Measurements from ENCODE around the gene SCUBE1. TPM values are rescaled to one million over a fixed set of nuclear protein-coding genes. Genes with fewer than 3 reads are reported as not detected.
A peak's percentile ranks its signal among the peaks of the same experiment; 100 is the strongest.
"Not testable (repeated sequence)": the region's sequence is repeated elsewhere in the genome, so short reads cannot be mapped to it uniquely, and the experiment has no call there.

Gene SCUBE1
- total RNA-seq, 2 donors from 2014 or later = 0.14 TPM; not detected in 1

DNA sequence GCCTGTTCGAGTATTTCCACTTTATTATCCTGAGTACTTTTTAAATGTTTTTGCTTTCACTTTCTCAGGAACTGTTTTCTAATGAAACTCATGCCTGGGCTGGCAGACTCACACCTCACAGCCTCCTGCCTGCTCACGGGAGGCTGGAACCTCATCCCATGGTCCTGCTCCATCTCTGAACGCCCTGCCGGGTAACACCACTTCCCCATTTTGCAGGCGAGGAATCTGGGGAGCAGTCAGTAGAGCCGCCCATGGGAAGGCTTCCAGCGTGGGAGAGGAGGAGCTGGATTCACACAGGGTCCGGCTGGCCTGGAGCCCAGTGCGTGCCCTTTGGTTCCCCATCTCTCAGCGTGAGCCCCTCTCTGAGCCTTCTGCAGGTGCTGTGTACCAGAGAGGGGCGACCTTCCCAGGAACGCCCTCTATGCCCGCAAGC lies 53.6 kb downstream of the SCUBE1 start:
- no peak for ATAC-seq (replicated peaks in 1 of 2)
- Mint-ChIP-seq H3K4me3 (no peak overlapping the region), H3K4me1 (ENCODE audit: low read depth) (no peaks in the 10 kb centered on the region), H3K9me3 (no peaks in the 10 kb centered on the region), H3K36me3 (ENCODE audit: insufficient read depth in 2 of 2) (no peaks in the 10 kb centered on the region), H3K27me3 (ENCODE audit: low read depth) (no peaks in the 10 kb centered on the region), H3K27ac (no peak overlapping the region)
- DNase-seq = no peak

DNA sequence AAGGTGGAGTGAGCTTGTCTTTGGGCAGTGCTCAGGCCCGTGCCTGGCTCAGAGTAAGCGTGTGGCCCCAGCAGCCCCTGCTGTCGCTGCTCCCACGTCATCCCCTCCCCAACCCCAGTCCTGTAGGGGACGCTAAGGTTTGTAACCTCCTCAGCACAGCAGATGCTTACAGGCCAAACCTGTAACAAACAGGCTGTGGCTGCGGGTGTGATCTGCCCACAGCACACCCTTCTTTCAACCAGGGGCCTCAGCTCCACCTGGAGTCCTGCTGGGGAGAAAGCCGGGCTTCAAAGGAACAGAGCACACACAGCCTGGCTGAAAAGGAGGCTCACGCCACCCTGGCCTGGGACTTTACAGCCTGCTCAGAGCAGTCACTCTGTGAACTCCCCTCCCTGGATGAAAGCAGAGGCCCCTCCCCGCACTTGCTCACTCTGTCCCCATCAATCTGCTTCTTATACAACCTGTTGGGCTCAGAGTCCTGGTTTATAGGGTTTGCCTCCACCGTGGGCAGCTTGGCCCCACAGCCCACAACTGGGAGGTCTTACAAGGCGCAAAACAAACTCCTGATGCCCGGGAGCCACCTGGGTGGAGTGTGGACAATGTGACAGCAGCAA lies 54.3 kb downstream of the SCUBE1 start:
- no peaks in the 10 kb centered on the region for H3K27me3 Mint-ChIP-seq (ENCODE audit: low read depth)
- no peak overlapping the region for H3K4me3 Mint-ChIP-seq
- H3K4me1 Mint-ChIP-seq (ENCODE audit: low read depth) = no peaks in the 10 kb centered on the region
- ATAC-seq (replicated peaks in 1 of 2) (peak in 1 of 2 donors; percentile 32), DNase-seq (no peak)
- no peaks in the 10 kb centered on the region for H3K9me3 Mint-ChIP-seq
- no peak overlapping the region for H3K27ac Mint-ChIP-seq
- H3K36me3 Mint-ChIP-seq (ENCODE audit: insufficient read depth in 2 of 2) = no peaks in the 10 kb centered on the region

DNA sequence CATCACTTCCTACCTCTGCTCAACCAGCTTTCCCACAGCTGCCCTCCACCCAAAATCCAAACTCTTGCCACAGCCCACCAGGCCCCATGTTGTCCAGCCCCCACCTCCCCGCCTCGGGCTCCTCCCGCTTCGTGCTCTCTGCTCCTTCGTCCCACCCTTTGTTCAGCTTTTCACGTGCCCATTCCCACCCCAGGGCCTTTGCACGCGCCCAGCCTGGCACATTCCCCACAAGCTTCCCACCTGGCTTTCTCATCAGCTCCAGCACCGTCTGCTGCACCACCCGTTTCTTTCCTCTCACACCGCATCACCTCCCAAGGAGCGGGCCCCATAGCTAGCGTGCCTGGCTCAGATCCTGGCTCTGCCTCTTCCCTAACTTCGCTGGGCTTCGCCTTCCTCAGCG lies 54.8 kb downstream of the SCUBE1 start:
- Mint-ChIP-seq H3K36me3 (ENCODE audit: insufficient read depth in 2 of 2) (no peaks in the 10 kb centered on the region), H3K27me3 (ENCODE audit: low read depth) (no peaks in the 10 kb centered on the region), H3K27ac (no peak overlapping the region), H3K4me3 (no peak overlapping the region), H3K4me1 (ENCODE audit: low read depth) (no peaks in the 10 kb centered on the region), H3K9me3 (no peaks in the 10 kb centered on the region)
- DNase-seq (no peak), ATAC-seq (replicated peaks in 1 of 2) (no peak)

DNA sequence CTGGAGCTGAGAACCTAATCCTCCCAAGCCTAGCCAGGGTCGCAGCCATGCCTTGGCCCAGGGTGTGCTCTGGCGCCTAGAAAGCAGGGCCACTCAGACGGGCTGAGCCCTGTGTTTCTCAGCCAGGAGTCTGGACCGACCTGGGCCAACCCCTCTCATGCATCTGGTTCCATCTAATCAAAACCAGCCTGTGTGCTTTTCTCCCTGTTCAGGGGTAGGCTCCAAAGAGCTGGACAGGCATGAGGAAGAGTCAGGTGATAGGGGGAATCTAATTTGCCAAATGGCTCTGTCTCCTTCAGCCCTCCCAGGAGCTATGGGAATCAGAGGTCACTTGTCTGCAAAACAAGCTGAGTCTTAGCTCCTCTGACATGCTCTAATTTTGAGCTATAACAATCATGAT lies 55.7 kb downstream of the SCUBE1 start:
- no peaks in the 10 kb centered on the region for H3K36me3 Mint-ChIP-seq (ENCODE audit: insufficient read depth in 2 of 2)
- H3K9me3 Mint-ChIP-seq = no peaks in the 10 kb centered on the region
- H3K27me3 Mint-ChIP-seq (ENCODE audit: low read depth) = no peaks in the 10 kb centered on the region
- no peak overlapping the region for H3K27ac Mint-ChIP-seq
- ATAC-seq (replicated peaks in 1 of 2) (no peak), DNase-seq (no peak)
- no peaks in the 10 kb centered on the region for H3K4me1 Mint-ChIP-seq (ENCODE audit: low read depth)
- H3K4me3 Mint-ChIP-seq = no peak overlapping the region

DNA sequence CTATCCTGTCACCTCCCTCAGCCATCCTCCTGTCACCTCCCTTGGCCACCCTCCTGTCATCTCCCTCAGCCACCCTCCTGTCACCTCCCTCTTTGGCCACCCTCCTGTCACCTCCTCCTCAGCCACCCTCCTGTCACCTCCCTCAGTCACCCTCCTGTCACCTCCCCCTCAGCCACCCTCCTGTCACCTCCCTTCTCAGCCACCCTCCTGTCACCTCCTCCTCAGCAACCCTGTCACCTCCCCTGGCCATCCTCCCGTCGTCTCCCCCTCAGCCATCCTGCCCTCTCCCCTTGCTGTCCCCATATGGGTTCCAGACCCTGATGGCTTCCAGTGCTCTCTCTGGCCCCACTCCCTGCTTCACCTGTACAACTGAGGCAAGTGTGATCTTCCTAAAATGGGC lies 61.8 kb downstream of the SCUBE1 start:
- Mint-ChIP-seq H3K36me3 (ENCODE audit: insufficient read depth in 2 of 2) (no peaks in the 10 kb centered on the region), H3K4me3 (no peak overlapping the region)

DNA sequence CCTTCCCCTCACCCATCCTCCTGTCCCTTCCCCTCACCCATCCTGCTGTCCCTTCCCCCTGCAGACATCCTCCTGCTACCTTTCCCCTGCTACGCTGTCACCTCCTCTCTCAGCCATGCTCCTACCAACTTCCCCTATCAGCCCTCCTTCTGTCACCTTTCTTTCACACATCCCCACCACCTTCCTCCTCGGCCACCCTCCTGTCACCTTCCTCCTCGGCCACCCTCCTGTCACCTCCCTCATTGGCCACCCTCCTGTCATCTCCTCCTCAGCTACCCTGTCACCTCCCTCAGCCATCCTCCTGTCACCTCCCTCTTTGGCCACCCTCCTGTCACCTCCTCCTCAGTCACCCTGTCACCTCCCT lies 62.7 kb downstream of the SCUBE1 start:
- DNase-seq; ATAC-seq (replicated peaks in 1 of 2); H3K4me3 Mint-ChIP-seq; H3K27me3 Mint-ChIP-seq (ENCODE audit: low read depth); H3K4me1 Mint-ChIP-seq (ENCODE audit: low read depth); H3K36me3 Mint-ChIP-seq (ENCODE audit: insufficient read depth in 2 of 2); H3K9me3 Mint-ChIP-seq; H3K27ac Mint-ChIP-seq: not testable (repeated sequence)

More for the DNA sequence above, 61.8 kb downstream of the SCUBE1 start:
- DNase-seq (no peak), ATAC-seq (replicated peaks in 1 of 2) (no peak)
- H3K4me1 Mint-ChIP-seq (ENCODE audit: low read depth) = no peaks in the 10 kb centered on the region
- no peak overlapping the region for H3K27ac Mint-ChIP-seq
- no peaks in the 10 kb centered on the region for H3K9me3 Mint-ChIP-seq
- H3K27me3 Mint-ChIP-seq (ENCODE audit: low read depth) = no peaks in the 10 kb centered on the region

DNA sequence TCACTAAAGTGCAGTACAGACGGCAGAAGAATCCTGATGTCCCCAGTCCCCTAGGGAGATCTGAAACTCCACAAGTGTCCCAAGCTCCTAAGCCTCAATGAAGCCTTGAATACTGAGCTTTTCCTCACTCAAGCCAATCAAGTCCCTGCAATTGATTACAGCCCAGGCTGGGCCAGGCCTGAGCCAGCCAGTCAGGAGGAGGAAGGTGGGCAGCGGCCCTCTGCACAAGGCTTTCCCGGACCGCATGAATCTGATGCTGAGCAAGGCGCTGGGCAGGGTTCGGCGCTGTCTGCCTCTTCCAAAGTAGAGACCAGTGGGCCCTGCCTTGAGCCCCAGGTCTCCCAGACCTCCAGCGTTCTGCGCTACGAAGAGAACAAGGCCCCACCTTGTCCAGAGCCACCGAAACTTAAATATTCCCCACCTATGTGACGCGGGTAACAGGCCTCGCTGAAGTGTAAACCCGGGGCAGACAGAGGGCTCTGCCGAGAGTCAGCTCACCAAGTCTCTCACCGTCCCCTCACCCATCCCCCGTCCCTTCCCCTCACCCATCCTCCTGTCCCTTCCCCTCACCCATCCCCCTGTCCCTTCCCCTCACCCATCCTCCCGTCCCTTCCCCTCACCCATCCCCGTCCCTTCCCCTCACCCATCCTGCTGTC lies 63.2 kb downstream of the SCUBE1 start:
- no peak for ATAC-seq (replicated peaks in 1 of 2)

DNA sequence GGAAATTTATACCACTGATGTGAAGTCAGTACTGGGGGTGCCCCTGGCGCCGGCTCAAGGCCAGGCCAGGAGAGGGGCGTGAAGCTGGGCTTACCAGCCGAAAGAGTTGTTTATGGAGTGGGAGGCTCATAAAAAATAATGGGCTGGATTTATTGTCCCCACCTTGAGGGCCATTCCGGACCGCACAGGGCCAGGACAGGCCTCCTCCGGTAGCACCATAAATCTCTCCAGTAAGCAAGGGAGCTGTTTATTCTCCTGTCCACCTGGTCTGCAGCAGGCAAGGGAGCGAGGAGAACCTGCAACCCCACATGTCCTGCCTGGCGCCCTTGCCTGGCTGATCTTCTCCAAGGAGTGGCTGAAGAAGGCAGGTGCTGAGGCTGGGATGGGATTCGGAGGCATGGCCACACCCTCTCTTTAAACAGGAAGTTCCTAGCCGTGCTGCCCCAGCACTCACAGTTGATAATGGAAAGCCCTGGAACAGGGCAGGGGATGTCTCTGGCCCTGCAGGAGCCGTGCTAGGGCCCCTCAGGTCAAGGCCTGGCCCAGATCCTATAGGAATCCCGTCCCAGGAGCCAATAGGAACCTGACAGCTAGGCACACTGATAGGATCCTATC lies 65.1 kb downstream of the SCUBE1 start:
- H3K36me3 Mint-ChIP-seq (ENCODE audit: insufficient read depth in 2 of 2) = no peaks in the 10 kb centered on the region
- no peaks in the 10 kb centered on the region for H3K9me3 Mint-ChIP-seq
- no peak for ATAC-seq (replicated peaks in 1 of 2)
- H3K27ac Mint-ChIP-seq = no peak overlapping the region
- no peak for DNase-seq
- H3K4me3 Mint-ChIP-seq = no peak overlapping the region
- H3K27me3 Mint-ChIP-seq (ENCODE audit: low read depth) = no peaks in the 10 kb centered on the region
- H3K4me1 Mint-ChIP-seq (ENCODE audit: low read depth) = peaks cover 7% of the 10 kb centered on the region

More for the DNA sequence above, 63.2 kb downstream of the SCUBE1 start:
- peaks cover 7% of the 10 kb centered on the region for H3K4me1 Mint-ChIP-seq (ENCODE audit: low read depth)
- no peak for DNase-seq
- no peak overlapping the region for H3K27ac Mint-ChIP-seq
- H3K9me3 Mint-ChIP-seq = no peaks in the 10 kb centered on the region
- no peak overlapping the region for H3K4me3 Mint-ChIP-seq
- no peaks in the 10 kb centered on the region for H3K27me3 Mint-ChIP-seq (ENCODE audit: low read depth)
- no peaks in the 10 kb centered on the region for H3K36me3 Mint-ChIP-seq (ENCODE audit: insufficient read depth in 2 of 2)

DNA sequence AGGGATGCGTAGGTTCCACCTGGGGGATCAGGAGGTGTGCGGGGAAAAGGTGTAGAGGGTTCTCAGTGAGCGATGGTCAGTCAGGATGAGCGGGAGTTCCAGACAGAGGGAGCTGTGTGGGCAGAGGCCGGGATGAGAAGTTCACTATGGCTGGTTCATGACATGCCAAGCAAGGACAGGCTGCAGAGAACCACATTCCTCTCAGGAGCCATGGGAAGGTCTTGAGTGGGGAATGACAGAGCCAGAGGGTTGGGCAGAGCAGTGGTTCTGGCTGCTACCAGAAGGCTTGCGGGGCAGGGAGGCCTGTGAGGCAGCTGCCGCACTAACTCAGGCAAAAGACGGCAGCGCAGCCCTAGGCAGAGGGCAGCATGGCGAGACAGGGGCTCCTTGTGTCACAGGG lies 66.1 kb downstream of the SCUBE1 start:
- ATAC-seq (replicated peaks in 1 of 2) (no peak), DNase-seq (no peak)
- no peaks in the 10 kb centered on the region for H3K27me3 Mint-ChIP-seq (ENCODE audit: low read depth)
- H3K36me3 Mint-ChIP-seq (ENCODE audit: insufficient read depth in 2 of 2) = no peaks in the 10 kb centered on the region
- no peak overlapping the region for H3K27ac Mint-ChIP-seq
- H3K9me3 Mint-ChIP-seq = no peaks in the 10 kb centered on the region
- peaks cover 7% of the 10 kb centered on the region for H3K4me1 Mint-ChIP-seq (ENCODE audit: low read depth)
- no peak overlapping the region for H3K4me3 Mint-ChIP-seq

DNA sequence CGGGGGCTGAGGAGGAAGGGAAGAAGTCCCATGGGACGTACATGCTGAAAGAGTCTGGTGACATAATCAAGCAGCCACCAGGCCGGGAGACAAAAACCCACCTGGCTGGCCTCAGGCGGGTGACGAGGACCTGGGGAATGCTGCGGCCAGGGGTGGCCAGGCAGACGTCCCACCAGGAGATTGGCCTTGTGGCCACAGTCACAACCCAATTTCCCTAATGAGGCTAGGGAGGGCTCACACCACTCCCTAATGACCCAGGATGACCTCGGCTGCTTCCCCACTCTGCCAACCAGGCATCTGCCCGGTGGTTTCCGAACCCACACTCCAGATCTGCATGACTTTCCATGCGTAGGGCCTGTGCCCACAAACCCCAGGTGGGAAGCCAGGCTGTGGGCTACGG lies 66.9 kb downstream of the SCUBE1 start:
- no peak for DNase-seq
- no peak overlapping the region for H3K4me3 Mint-ChIP-seq
- H3K9me3 Mint-ChIP-seq = no peaks in the 10 kb centered on the region
- H3K36me3 Mint-ChIP-seq (ENCODE audit: insufficient read depth in 2 of 2) = no peaks in the 10 kb centered on the region
- no peak for ATAC-seq (replicated peaks in 1 of 2)
- peaks cover 7% of the 10 kb centered on the region for H3K4me1 Mint-ChIP-seq (ENCODE audit: low read depth)
- no peak overlapping the region for H3K27ac Mint-ChIP-seq
- H3K27me3 Mint-ChIP-seq (ENCODE audit: low read depth) = no peaks in the 10 kb centered on the region

DNA sequence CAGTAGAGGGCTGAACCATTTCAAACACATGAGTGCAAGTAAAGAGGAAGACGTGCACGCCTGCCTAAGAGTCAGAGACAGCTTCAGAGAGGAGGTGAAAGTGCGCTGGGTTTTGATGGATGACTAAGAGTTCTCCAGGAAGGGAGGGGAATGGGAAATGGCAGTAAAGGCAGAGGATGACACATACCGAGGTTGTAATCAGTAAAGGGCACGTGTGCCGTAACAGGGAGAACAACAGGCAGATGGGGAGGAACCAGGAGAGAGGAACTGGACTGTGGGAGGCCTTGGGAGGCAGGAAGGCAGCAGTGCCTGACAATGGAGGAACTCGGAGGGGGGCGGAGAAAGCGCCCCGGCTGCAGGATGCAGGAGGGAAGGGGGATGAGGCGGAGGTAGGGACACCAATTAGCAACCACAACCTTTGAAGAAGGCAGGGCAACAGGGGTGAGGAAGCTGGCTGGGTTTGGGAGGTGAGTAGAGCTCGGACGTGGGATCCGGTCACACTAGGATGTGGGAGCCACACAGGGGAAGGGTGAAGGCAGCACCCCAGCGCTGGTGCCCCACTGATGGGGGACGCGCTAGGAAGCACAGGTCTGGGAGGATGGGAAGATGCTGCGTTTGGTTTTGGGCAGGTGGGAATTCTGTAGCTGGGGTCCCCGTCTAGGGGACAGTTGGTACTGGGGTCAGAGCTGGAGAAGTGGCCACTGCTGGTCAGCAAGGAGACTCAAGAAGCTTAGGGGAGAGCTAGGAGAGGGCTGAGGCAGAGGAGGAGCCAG lies 67.4 kb downstream of the SCUBE1 start:
- no peaks in the 10 kb centered on the region for H3K36me3 Mint-ChIP-seq (ENCODE audit: insufficient read depth in 2 of 2)
- no peaks in the 10 kb centered on the region for H3K9me3 Mint-ChIP-seq
- DNase-seq = no peak
- peak in 1 of 2 donors; percentile 18 for ATAC-seq (replicated peaks in 1 of 2)
- no peaks in the 10 kb centered on the region for H3K27me3 Mint-ChIP-seq (ENCODE audit: low read depth)
- peaks cover 7% of the 10 kb centered on the region for H3K4me1 Mint-ChIP-seq (ENCODE audit: low read depth)
- H3K27ac Mint-ChIP-seq = no peak overlapping the region
- H3K4me3 Mint-ChIP-seq = no peak overlapping the region

DNA sequence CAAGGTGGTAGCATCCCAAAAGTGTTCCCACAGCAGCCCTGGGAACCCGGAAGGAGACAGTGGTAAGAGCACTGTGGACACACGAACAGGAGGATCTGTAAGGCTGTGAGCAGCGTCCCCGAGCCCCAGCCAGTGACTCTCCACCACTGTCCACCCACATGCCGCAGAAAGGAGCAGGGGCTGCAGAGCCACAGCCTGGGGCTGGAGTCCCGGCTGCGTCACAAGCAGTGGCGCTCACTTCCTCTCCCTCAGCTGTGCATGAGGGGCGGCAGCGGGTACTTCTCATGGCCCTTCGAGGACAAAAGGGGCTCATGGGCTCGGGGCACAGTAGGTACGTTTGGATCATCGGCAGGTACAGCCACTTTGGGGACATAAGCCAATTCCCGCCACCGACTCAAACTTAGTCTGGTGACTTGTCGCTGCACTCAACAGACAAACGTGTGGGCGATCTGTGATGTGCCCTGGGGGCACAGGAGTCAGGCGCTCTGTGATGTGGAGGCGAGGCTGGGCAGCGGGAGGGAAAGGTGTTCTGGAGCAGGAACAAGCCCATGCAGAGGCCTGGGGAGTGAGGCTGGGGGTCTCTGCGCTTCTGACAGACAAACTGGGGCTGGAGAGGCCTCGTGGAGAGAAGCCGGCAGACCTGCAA lies 68.5 kb downstream of the SCUBE1 start:
- Mint-ChIP-seq H3K4me3 (no peak overlapping the region), H3K27ac (no peak overlapping the region), H3K36me3 (ENCODE audit: insufficient read depth in 2 of 2) (no peaks in the 10 kb centered on the region), H3K9me3 (no peaks in the 10 kb centered on the region), H3K27me3 (ENCODE audit: low read depth) (no peaks in the 10 kb centered on the region), H3K4me1 (ENCODE audit: low read depth) (peaks cover 7% of the 10 kb centered on the region)
- no peak for ATAC-seq (replicated peaks in 1 of 2)
- no peak for DNase-seq
